ENCODE measurements around the gene MSL3B.
"Not testable (repeated sequence)": the region's sequence is repeated elsewhere in the genome, so short reads cannot be mapped to it uniquely, and the experiment has no call there.

Gene MSL3B

GRCh38 chr2:233907627-233908026 is 39.4 kb upstream of the MSL3B start:
- Histone ChIP-seq H3K36me3 (no peaks in the 10 kb centered on the region), H3K27me3 (no peaks in the 10 kb centered on the region), H3K9me3 (no peaks in the 10 kb centered on the region), H3K4me1 (no peaks in the 10 kb centered on the region), H3K4me3 (no peak overlapping the region), H3K27ac (no peak overlapping the region)
- no peak for DNase-seq
- WGBS (ENCODE audit: insufficient coverage, low coverage, low lambda C conversion rate, missing lambda C conversion rate): 63% methylated on average over 2 of the region's 3 CpGs
- intact Hi-C loops (cut with DNase I): no loop called here
- TF ChIP-seq POLR2A (IDR thresholded peaks at IDR 0.05): no peak
- TF ChIP-seq CTCF (IDR thresholded peaks at IDR 0.05): no peak
- no peak for ATAC-seq

- ATAC-seq: no peak
- DNase-seq: no peak
- WGBS (ENCODE audit: insufficient coverage, low coverage, low lambda C conversion rate, missing lambda C conversion rate): 57% methylated on average over 4 of the region's 4 CpGs
- Histone ChIP-seq H3K4me3 (no peak overlapping the region), H3K4me1 (no peaks in the 10 kb centered on the region), H3K27ac (no peak overlapping the region), H3K36me3 (no peaks in the 10 kb centered on the region), H3K27me3 (no peaks in the 10 kb centered on the region), H3K9me3 (no peaks in the 10 kb centered on the region)
- intact Hi-C loops (cut with DNase I): no loop called here
- TF ChIP-seq CTCF (IDR thresholded peaks at IDR 0.05) (no peak), POLR2A (IDR thresholded peaks at IDR 0.05) (no peak)
Observed at GRCh38 chr2:233905945-233906344, 37.8 kb upstream of the MSL3B start.

DNA sequence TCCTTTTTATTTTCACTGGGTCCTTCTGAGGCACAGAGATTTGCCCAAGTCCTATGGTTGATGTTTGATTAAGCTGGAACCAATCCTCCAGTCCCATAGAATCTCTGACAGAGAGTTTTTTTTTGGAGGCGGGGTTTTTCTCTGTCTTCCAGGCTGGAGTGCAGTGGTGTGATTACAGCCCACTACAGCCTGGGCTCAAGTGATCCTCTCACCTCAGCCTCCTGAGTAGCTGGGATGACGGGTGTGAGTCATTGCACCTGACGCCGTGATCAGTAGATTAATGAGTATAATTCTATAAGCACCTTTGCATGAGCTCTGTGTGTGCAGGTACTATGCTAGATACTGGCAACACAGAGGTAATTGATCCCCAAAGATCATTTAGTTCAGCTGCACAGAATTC is 33.7 kb upstream of the MSL3B start:
- ATAC-seq: no peak

GRCh38 chr2:233901367-233901766 is 33.2 kb upstream of the MSL3B start:
- Histone ChIP-seq H3K36me3 (no peaks in the 10 kb centered on the region), H3K27ac (no peak overlapping the region), H3K27me3 (no peaks in the 10 kb centered on the region), H3K9me3 (no peaks in the 10 kb centered on the region), H3K4me1 (no peaks in the 10 kb centered on the region), H3K4me3 (no peak overlapping the region)
- no peak for TF ChIP-seq POLR2A (IDR thresholded peaks at IDR 0.05)
- no peak for TF ChIP-seq CTCF (IDR thresholded peaks at IDR 0.05)
- ATAC-seq (no peak), DNase-seq (no peak)
- intact Hi-C loops (cut with DNase I): no loop called here
- WGBS (ENCODE audit: insufficient coverage, low coverage, low lambda C conversion rate, missing lambda C conversion rate): 58% methylated on average over 3 of the region's 4 CpGs

More for the DNA sequence above, 33.7 kb upstream of the MSL3B start:
- TF ChIP-seq CTCF (IDR thresholded peaks at IDR 0.05) (no peak), POLR2A (IDR thresholded peaks at IDR 0.05) (no peak)
- H3K27ac ChIP-seq: no peak overlapping the region
- H3K9me3 ChIP-seq: no peaks in the 10 kb centered on the region
- no peak overlapping the region for H3K4me3 ChIP-seq
- 85% methylated on average over 4 of the region's 4 CpGs for WGBS (ENCODE audit: insufficient coverage, low coverage, low lambda C conversion rate, missing lambda C conversion rate)
- DNase-seq: no peak
- intact Hi-C loops (cut with DNase I): no loop called here
- H3K27me3 ChIP-seq: no peaks in the 10 kb centered on the region
- H3K36me3 ChIP-seq: no peaks in the 10 kb centered on the region
- H3K4me1 ChIP-seq: no peaks in the 10 kb centered on the region

- H3K4me1 ChIP-seq; H3K27me3 ChIP-seq; H3K27ac ChIP-seq; H3K36me3 ChIP-seq; H3K9me3 ChIP-seq; intact Hi-C loops (cut with DNase I); DNase-seq; ATAC-seq; H3K4me3 ChIP-seq: not testable (repeated sequence)
- WGBS (ENCODE audit: insufficient coverage, low coverage, low lambda C conversion rate, missing lambda C conversion rate): 75% methylated on average over 2 of the region's 2 CpGs
Observed at GRCh38 chr2:233896253-233896652, 28.1 kb upstream of the MSL3B start.

Data from right lobe of liver (tissue), 6 donors.